Fibroblast of villous mesenchyme (primary cell): ENCODE results near the gene TM2D3. TPM values are rescaled to one million over a fixed set of nuclear protein-coding genes. Genes with fewer than 3 reads are reported as not detected.
"Not testable (repeated sequence)": the region's sequence is repeated elsewhere in the genome, so short reads cannot be mapped to it uniquely, and the experiment has no call there.

Experiments used
- DNase-seq: peaks from one replicate; pipeline ENCODE4 v3.0.0-alpha.2; 2010; ENCODE audit warnings: low read depth
- H3K4me3 ChIP-seq: 2 replicates; pipeline ENCODE4 v1.5.1; 2011; ENCODE audit warnings: low read depth, mild to moderate bottlenecking, low read length
- CTCF ChIP-seq: IDR thresholded peaks from 2 replicates; pipeline ENCODE4 v1.5.1; 2012; ENCODE audit warnings: low read depth, mild to moderate bottlenecking, low read length; ENCODE audit not compliant: insufficient read depth
- total RNA-seq: library from RNA; depleted of rRNA; stranded (reverse); fragments of >200 nt; gene quantifications from 2 replicates; pipeline ENCODE4 v1.2.3, GENCODE V29; 2012

TM2D3 gene
- total RNA-seq, 1 donor: 48.4 TPM

DNA sequence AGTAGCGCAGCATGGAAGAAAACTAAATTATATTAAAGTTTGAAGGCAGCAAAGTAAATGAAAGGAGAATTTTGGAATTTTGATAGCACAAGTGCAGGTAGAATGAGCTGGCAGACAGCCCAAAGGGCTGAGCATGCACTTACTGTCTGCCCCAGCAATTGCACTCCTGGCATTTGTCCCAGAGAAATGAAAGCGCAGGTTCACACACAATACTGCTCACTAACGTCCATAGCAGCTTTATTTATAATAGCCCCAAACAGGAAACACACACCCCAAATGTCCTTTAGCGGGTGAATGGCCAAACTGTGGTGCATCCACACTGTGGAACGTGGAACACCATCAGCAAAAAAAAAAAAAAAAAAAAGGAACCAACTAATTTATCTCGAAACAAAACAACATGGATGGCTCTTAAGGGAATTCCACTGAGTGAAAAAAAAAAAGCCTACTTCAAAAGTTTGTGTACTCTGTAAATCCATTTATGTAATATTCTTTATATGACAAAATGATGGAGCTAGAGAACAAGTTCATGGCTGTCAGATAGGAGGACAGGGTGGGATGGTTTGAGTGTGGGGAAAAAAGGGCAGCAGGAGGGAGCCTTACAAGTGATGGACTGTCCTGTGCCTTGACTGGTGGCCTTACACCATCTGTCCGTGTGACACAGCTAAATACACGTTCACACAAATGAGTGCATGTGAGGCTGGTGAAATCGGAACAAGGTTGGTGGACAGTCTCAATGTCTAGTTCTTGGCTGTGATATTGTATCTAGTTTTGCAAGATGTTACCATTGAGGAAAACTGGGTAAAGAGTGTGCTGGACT is 6.0 kb upstream of the TM2D3 start:
- no peak for TF ChIP-seq CTCF
- H3K4me3 ChIP-seq: no peak overlapping the region
- no peak for DNase-seq

DNA sequence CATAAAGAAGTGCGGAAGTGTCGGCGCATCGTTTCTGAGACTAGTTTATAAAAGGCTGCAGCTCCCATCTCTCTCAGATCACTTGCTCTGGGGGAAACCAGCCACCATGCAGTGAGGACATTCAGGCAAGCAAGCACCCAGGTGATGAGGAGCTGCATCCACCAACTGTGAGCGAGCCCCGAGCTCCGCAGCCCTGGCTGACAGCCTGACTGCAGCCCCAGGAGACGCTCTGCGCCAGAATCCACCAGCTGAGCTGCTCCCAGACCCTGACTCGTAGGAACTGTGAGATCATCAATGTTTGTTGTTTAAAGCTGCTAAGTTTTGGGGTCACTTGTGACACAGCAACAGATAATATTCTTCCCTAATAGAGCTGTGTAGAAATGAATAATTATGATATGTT is 5.0 kb upstream of the TM2D3 start:
- TF ChIP-seq CTCF: no peak
- no peak overlapping the region for H3K4me3 ChIP-seq
- no peak for DNase-seq

DNA sequence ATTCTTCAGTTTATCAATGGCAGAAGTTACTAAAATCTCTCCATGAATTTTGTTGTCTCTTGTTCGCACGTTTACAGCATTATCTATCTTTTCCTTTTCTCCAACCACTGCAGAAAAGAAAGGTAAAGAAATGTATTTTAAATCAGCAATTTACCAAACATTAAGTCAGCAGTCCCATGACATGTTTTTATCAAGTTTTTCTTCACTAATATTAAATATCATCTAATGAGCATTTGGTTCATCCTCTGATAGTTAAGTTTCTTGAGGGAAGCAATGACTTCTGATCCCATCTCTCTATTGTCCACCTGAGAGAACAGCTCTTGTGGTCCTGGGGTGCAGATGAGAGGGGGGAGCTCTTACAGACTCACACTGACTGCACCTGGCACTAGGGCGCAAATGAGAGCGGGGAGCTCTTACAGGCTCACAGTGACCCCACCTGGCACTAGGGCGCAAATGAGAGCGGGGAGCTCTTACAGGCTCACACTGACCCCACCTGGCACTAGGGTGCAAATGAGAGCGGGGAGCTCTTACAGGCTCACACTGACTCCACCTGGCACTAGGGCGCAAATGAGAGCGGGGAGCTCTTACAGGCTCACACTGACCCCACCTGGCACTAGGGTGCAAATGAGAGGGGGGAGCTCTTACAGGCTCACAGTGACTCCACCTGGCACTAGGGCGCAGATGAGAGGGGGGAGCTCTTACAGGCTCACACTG is 2.6 kb upstream of the TM2D3 start:
- not testable (repeated sequence) for DNase-seq, H3K4me3 ChIP-seq

DNA sequence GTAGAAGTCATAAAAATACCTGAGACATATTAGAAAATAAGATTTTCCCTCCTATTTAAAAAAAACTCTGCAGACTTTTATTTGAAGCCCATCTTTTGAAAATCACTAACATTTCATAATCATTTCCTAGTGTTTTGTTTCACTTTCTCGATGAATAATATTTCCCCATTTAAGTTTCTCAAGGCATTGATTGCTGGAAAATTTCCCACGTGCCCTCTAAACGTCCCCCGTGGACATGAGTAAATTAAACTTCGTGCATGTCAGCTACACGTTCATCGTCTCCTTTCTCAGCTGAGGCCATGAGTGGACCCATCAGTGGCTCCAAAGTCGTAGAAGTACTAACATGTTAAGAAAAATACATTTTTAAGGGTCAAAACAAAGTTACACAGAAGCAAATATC is 2.0 kb upstream of the TM2D3 start:
- DNase-seq: no peak
- no peak overlapping the region for H3K4me3 ChIP-seq
- TF ChIP-seq CTCF: no peak

DNA sequence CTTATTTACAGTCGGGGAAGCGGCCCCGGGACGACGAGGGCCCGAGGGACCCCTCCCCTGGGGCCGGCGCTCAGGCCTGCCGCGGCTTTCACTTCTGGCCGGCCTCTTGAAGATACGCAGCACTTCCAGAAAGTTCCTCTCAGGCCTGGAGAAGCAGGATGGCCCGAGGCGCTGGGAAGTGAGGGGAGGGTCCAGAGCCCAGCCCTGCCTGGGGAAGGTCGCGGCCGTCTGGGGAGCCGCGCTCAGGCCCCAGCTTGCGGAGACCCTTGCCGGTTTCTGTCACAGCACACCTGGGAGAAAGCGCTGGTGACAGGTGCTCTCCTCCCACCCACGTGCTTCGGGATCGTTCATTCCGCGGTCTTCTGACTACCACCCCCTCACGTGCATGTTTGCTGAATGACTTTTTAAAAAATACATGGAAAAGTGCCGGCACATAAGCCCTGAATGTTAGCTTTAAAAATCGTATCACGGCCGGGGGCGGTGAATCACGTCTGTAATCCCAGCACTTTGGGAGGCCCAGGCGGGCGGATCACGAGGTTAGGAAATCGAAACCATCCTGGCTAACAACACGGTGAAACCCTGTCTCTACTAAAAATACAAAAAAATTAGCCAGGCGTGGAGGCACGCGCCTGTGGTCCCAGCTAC is 727 bp upstream of the TM2D3 start:
- TF ChIP-seq CTCF: no peak
- peak; percentile 56 for DNase-seq
- peak overlapping the region; percentile 86 for H3K4me3 ChIP-seq

DNA sequence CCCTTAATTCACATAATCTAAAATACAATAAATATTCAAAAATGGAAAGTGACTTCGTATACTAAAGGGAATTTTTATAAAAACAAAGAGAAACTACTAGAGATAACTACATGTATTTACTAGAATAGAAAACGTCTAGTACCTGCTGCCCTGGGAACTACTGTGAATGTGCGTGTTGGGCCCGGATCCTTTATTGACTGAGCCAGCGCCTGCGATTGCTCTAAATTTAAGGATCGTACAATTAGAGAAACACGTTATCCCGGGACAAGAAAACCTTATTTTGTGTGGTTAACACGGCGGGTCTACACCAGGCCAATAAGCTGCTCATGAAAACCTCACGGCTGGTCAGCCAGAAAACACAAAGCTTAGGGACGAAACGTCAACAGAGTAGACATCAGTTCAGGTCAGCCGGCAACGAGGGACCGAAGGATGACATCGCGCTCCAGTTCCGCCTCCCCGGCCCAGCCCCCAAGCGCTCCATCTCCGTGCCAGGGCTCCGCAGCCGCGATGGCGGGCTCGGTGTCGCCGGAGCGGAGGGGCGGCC is 555 bp downstream of the TM2D3 start:
- TF ChIP-seq CTCF: no peak
- H3K4me3 ChIP-seq: peak overlapping the region; percentile 86
- peak; percentile 39 for DNase-seq

- no peak for DNase-seq
- no peak for TF ChIP-seq CTCF
- no peak overlapping the region for H3K4me3 ChIP-seq
These were observed 2.0 kb downstream of the TM2D3 start for GRCh38 chr15:101650145-101650544.
